DOHH2 (cell line): ENCODE results near the gene ASXL2.

ENCODE experiments used
- CTCF ChIP-seq: fragments of 200-600 bp; sonication (generic); IDR thresholded peaks from one replicate; pipeline ENCODE4 v1.5.1; 2014; ENCODE audit warnings: antibody characterized with exemption, mild to moderate bottlenecking, low read depth, low read length; ENCODE audit not compliant: poor library complexity, severe bottlenecking
- EZH2phosphoT487 ChIP-seq: fragments of 200-600 bp; sonication (generic); IDR thresholded peaks from 2 replicates; pipeline ENCODE4 v1.6.1; 2017; ENCODE audit warnings: borderline replicate concordance, mild to moderate bottlenecking, antibody characterized with exemption, low read length, moderate library complexity, mixed read lengths

- no peak for TF ChIP-seq CTCF
- TF ChIP-seq EZH2phosphoT487: no peak
These were observed 3.5 kb upstream of the ASXL2 start for GRCh38 chr2:25881764-25882163.
